GM18502 (cell line): Measurements from ENCODE around the gene TYSND1.
"Not testable (repeated sequence)": the region's sequence is repeated elsewhere in the genome, so short reads cannot be mapped to it uniquely, and the experiment has no call there.

Experiments used
- ATAC-seq: cut with Tn5 transposase; IDR thresholded peaks from one replicate; pipeline ENCODE4 v1.9.1; 2021; ENCODE audit warnings: mild to moderate bottlenecking; ENCODE audit not compliant: unreplicated experiment, poor library complexity

The TYSND1 gene

GRCh38 chr10:70115948-70116682, 30.4 kb downstream of the TYSND1 start:
- ATAC-seq: no peak

- no peak for ATAC-seq
These were observed 31.6 kb downstream of the TYSND1 start for GRCh38 chr10:70114902-70115301.

DNA sequence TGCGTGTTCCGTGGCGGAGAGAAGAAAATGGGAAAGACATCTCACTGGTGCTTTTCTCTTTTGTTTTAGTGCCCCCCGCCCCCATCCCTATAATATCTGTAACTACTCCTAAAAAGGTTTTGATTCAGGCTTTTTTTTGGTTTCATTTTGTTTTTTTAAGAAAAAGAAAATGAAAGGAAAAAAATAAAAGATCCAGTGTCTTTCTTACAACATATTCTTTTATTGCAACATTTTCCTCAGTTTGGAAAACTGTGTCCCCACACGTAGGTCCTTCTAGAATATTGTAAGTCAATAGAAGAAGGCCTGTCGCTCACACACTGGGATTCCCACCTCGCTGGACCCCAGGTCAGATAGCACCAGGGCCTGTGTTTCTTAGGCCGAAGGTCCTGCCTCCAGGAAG, 34.4 kb downstream of the TYSND1 start:
- ATAC-seq: no peak

DNA sequence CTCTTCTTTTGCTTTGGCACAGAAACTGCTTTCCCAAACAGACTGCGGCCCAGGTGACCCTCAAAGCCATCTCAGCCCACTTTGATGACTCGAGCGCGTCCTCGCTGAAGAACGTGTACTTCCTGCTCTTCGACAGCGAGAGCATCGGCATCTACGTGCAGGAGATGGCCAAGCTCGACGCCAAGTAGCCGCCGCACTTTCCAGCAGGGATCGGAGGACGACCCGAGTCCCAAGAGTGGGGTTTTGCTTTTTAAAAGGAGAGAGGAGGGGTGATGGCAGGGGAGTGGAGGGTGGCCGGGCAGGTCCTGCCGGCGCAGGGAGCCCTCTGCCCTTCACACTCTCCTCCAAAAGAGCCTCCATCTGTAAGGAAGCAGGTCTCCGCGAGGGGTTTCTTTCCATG, 35.0 kb downstream of the TYSND1 start:
- ATAC-seq: no peak

- no peak for ATAC-seq
These were observed 37.3 kb downstream of the TYSND1 start for GRCh38 chr10:70109064-70109729.

DNA sequence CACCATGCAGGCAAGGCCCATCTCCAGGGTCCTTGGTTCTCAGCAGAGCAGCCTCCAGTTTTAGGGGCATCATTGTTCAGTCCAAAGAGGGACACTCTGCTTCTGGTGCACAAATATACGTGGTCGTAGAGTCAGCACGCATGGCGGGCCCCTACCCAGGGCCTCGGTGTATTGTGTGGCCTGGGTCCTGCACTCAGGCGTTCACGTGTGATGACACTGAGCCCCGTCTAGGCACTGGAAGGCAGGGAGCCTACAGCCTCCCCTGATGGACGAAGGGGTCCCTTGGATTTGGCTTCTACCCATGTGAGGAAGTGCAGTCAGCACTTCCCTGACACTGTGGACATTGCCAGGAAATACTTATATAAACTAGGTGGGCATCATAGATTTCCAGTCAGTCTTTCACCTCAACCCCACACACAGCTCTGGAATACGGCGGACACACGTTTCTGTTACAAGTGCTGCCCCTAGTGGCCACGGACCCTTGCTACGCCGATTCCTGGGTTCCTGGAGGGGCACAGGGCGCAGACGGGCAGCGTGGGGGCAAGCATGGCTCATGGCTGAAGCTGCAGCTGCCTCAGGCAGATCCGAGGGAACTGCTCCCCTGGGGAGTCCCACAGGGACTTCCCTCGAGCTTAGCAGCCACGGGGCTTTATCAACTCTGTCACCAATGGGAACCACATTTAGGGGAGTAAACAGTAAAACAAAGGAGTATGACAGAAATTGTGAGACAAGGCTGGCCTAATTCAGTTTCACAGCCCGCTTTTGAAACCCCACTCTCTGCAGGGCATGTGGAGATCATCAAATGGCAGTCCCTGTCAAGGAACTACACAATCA, 39.3 kb downstream of the TYSND1 start:
- ATAC-seq: no peak

DNA sequence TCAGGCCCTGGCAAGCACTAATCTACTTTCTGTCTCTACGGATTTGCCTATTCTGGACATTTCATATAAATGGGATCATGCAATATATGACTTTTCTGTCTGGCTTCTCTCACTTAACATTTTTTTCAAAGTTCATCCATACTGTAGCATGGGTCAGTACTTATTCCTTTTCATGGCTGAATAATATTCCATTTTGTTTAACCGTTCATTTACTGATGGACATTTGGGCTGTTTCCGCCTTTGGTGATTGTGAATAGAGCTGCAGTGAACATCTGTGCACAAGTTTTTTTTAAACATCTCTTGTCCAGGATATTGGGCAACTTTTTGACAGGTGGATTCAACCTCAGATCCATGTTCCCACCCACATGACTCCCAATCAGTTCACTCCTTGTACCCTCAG, 44.8 kb downstream of the TYSND1 start:
- no peak for ATAC-seq

DNA sequence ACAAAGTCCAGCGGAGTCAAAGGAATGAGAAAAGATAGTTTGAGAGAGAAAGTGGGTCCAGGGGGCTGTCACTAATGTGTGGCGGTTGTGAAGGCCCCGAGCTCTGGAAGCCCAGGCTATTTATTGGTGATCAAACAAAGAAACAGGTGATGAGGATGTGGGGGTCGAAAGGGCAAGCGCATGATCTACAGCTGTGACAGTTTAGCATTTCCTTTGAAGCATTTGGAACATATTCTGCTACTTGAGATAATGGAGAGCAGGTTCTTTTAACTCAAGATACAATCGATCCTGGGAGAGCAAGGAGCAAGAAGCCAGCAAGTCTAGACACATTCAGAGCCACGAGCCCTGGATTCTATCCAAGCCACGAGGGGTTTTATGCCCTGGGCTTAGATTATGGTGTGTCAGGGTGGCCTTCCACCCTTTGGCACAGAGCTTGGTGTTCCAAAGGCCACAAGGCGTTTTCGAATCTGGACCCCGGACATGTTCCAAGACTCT, 45.4 kb downstream of the TYSND1 start:
- not testable (repeated sequence) for ATAC-seq

- ATAC-seq: no peak
These were observed 48.2 kb downstream of the TYSND1 start for GRCh38 chr10:70098271-70098670.

DNA sequence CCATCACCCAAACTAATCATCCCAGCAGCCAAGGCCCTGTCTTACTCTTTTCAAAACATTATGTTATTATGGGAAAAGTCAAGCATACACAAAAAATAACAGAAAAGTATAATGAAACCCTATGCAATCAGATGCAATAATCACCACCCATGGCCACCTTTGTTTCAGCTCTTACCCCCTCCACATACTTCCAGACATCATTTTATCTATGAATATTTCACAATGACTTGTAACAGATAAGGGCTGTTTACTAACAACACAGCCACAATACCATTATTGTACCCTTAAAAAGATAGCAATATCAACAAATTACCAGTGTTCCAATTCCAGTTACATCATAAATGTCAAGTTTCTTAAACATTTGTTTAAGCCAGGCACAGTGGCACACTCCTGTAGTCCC, 49.0 kb downstream of the TYSND1 start:
- ATAC-seq: no peak

GRCh38 chr10:70096705-70097420, 49.6 kb downstream of the TYSND1 start:
- ATAC-seq: no peak

- ATAC-seq: no peak
These were observed 50.3 kb downstream of the TYSND1 start for GRCh38 chr10:70096016-70096704.

GRCh38 chr10:70094250-70094649, 52.2 kb downstream of the TYSND1 start:
- ATAC-seq: no peak

DNA sequence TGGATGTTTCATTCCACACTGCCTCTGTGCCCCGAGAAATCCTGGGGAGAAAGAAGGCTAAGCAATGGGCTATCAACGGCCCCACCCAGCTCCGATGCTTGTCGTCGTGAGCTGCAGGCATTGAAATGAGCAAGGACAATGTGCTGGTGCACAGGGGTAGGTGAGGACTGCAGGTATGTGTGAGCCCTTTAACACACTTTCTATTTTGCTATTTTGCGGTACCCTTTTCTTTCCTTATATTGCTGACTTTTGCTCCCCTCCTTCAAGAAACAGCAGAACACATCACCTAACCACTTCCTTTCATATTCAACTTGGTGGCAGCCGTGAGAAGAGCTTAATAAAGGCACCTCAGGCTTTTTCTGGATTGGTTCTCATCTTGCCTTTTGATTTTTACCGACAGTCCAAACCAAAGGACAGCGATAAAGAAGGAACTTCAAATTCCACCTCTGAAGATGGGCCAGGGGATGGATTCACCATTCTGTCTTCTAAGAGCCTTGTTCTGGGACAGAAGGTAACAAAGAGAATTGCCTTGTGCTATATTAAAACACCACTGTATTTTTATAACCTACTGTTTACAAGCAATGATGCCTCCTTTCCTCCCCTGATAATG, 53.1 kb downstream of the TYSND1 start:
- ATAC-seq: no peak

DNA sequence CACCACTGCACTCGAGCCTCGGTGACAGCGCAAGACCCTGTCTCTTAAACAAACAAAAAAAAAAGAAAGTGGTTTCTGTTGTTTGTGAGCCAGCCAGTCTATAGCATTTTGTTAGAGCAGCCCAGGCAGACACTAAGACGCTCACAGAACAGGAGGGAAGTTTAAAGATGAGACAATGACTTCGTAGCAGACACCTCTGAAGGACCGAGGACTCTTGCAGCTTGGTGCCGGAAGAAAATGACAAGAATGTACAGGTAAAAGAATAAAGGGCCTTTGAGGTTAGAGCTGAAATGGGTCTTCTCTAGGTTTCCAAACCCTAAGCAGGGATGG, 54.1 kb downstream of the TYSND1 start:
- no peak for ATAC-seq

GRCh38 chr10:70090951-70091350, 55.5 kb downstream of the TYSND1 start:
- ATAC-seq: no peak

GRCh38 chr10:70090013-70090412, 56.5 kb downstream of the TYSND1 start:
- ATAC-seq: no peak

DNA sequence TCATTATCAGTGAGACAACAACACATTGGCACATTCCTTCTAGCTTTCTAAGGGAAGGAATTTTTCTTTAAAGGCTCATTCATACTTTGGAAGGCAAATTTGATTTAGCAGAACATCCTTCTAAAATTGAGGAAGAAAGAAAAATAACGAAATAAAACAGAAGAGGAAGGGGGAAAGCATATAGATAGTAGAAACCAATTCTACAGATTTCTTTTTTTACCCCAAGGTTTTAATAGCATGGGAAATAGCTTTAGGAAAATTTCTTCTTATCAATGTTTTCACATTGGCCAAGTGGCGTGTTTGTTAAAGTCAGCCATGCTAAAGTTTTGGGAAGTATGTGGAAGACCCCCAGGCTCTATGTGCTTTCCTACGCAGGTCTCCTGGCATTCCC, 58.2 kb downstream of the TYSND1 start:
- no peak for ATAC-seq
